ENCODE data around the gene LCP2. TPM values are rescaled to one million over a fixed set of nuclear protein-coding genes. Genes with fewer than 3 reads are reported as not detected.
A peak's percentile ranks its signal among the peaks of the same experiment; 100 is the strongest.

The LCP2 gene
- total RNA-seq, 4 donors from 2014 or later = 3.9 to 17.9 (median 12.6) TPM

DNA sequence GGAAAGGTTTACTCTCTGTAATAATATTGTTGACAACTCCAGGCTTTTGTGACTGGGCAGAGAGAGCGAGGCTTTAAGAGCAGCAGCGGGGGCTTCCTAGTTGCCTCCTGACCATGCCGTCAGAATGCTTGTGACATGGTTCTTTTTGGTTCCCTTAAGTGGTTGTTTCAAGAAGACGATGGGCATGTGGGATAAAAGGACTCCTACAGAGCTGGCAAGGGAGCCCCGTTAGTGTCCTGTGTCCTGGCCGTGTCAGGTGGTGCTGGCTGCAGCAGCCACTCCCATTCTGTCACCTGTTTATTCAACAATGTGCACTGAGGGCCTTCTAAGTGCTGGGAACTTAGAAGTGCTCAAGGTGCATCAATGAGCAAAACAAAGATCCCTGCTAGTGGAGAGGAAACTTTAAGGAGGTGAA lies 19.7 kb downstream of the LCP2 start:
- H3K27me3 ChIP-seq = no peaks in the 10 kb centered on the region
- H3K4me3 ChIP-seq = no peak overlapping the region
- peak overlapping the region in 2 of 4 donors; percentile 4 to 40 for H3K27ac ChIP-seq
- intact Hi-C loops (cut with DNase I) = no loop called here
- DNase-seq = no peak
- WGBS, 2 donors = 34 to 45% methylated on average over 6 of the region's 6 CpGs
- TF ChIP-seq POLR2A (IDR thresholded peaks at IDR 0.05) = no peak
- TF ChIP-seq, protein P1, sequence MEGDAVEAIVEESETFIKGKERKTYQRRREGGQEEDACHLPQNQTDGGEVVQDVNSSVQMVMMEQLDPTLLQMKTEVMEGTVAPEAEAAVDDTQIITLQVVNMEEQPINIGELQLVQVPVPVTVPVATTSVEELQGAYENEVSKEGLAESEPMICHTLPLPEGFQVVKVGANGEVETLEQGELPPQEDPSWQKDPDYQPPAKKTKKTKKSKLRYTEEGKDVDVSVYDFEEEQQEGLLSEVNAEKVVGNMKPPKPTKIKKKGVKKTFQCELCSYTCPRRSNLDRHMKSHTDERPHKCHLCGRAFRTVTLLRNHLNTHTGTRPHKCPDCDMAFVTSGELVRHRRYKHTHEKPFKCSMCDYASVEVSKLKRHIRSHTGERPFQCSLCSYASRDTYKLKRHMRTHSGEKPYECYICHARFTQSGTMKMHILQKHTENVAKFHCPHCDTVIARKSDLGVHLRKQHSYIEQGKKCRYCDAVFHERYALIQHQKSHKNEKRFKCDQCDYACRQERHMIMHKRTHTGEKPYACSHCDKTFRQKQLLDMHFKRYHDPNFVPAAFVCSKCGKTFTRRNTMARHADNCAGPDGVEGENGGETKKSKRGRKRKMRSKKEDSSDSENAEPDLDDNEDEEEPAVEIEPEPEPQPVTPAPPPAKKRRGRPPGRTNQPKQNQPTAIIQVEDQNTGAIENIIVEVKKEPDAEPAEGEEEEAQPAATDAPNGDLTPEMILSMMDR (IDR thresholded peaks at IDR 0.05) = no peak
- no peaks in the 10 kb centered on the region for H3K9me3 ChIP-seq
- peaks cover 10 to 56% (median 12%) of the 10 kb centered on the region in 3 donors for H3K4me1 ChIP-seq
- no peaks in the 10 kb centered on the region for H3K36me3 ChIP-seq

DNA sequence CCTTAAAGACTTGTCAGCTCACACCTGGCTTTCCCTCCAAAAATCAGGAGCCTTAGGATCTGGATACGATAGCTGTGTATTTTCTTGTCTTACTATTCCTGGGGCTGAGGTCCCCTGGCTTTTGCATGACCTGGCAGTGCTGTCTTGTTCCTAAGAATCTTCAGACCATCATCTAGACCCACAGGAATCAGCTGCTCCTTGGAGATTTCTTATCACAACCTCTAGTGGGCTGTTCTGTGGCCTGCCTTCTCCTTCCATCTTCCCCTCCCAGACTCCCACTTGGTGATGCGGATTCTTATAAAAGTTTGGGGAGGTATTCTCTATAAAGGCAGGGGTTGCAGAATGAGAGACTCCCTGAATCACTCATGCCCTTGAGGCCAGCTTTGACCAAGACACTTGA lies 21.4 kb downstream of the LCP2 start:
- H3K27ac ChIP-seq = peak overlapping the region in 1 of 4 donors; percentile 50

DNA sequence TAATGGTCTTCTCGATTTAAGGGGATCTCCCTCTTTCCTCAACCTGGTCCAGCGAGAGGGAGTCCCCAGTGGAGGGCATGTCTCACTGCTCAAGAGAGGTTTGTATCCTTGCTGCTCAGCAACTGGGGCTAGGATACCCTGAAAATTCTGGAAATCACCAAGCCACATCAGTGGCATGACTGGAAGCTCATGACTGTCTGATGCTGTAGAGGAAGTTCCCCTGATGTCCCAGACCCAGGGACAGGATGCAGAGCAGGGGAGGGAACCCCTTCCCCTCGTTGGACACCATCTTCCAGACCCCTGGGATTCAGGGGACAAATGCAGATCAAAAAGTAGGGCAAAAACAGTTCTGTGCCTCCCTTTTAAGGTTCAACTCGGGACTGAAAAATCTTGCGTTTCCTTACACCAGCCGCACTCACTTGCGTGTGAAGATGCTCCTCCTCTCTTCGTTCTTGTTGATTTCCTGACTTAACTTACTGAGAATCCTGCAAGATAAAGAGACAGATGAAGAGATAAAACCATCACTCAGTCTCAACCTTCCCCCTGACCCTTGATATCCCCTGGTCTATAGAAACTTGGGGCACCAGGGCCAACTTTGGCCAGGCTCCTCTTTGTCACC lies 22.1 kb downstream of the LCP2 start:
- TF ChIP-seq, protein P1 (IDR thresholded peaks at IDR 0.05) = no peak
- TF ChIP-seq POLR2A (IDR thresholded peaks at IDR 0.05) = no peak
- Histone ChIP-seq H3K36me3 (no peaks in the 10 kb centered on the region), H3K4me3 (no peak overlapping the region), H3K9me3 (no peaks in the 10 kb centered on the region), H3K4me1 (peaks cover 10 to 50% (median 12%) of the 10 kb centered on the region in 3 donors), H3K27ac (peak overlapping the region in 2 of 4 donors; percentile 32 to 50), H3K27me3 (no peaks in the 10 kb centered on the region)
- 67 to 80% methylated on average over 2 to 8 of the region's 8 CpGs for WGBS, 2 donors
- intact Hi-C loops (cut with DNase I) = no loop called here
- DNase-seq = no peak

More for the DNA sequence above, 21.4 kb downstream of the LCP2 start:
- H3K4me1 ChIP-seq = peaks cover 10 to 57% (median 12%) of the 10 kb centered on the region in 3 donors
- H3K9me3 ChIP-seq = no peaks in the 10 kb centered on the region
- H3K4me3 ChIP-seq = no peak overlapping the region
- intact Hi-C loops (cut with DNase I) = no loop called here
- WGBS, 2 donors = 73 to 94% methylated on average over 1 to 2 of the region's 2 CpGs
- no peak for DNase-seq
- no peaks in the 10 kb centered on the region for H3K27me3 ChIP-seq
- H3K36me3 ChIP-seq = no peaks in the 10 kb centered on the region
- TF ChIP-seq, protein P1 (IDR thresholded peaks at IDR 0.05) = no peak
- TF ChIP-seq POLR2A (IDR thresholded peaks at IDR 0.05) = no peak

DNA sequence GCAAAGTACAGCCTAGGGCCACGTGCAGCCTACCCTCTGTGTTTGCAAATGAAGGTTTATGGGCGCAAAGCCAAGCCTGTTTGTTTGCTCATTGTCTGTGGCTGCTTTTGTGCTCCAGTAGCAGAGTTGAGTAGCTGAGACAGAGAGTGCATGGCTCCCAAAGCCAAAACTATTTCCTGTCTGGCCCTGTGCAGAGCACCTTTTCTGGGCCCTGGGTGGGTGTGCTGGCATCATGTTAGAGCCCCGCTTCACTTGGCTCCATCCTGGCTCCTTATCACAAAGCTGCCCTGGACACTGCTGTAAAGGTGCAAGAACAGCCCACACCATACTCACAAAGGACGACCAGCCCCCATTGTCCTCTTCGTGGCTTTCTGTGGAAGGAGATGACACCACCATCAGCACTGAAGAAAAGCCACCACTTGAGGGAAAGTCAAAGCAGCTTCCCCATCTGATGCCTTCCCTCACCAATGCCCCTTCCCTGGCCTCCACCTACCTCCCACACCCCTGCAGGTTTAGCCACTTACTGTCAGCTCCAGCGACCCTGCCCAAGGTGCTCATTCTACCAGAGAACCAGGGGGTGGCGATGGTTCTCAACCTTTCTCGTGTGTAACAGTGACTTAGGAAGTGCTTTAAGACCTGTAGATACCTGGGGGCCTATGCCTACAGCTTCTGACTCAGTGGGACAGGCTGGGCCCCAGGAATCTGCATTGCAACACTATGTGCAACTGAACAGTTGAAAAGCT lies 23.4 kb downstream of the LCP2 start:
- WGBS, 2 donors = 62 to 65% methylated on average over 4 to 7 of the region's 8 CpGs
- TF ChIP-seq, protein P1 (IDR thresholded peaks at IDR 0.05) = no peak
- TF ChIP-seq POLR2A (IDR thresholded peaks at IDR 0.05) = no peak
- no peak for DNase-seq
- no peaks in the 10 kb centered on the region for H3K9me3 ChIP-seq
- H3K27ac ChIP-seq = peak overlapping the region in 1 of 4 donors; percentile 28
- H3K4me3 ChIP-seq = no peak overlapping the region
- intact Hi-C loops (cut with DNase I) = no loop called here
- H3K27me3 ChIP-seq = no peaks in the 10 kb centered on the region
- no peaks in the 10 kb centered on the region for H3K36me3 ChIP-seq
- H3K4me1 ChIP-seq = peaks cover 5 to 43% (median 9%) of the 10 kb centered on the region in 3 donors

All from esophagus squamous epithelium (tissue), 5 donors.